NCI-H345 treated with DMSO at 0.1 percent for 48 hours (cell line): ENCODE data around the gene ISM2.
"Not testable (repeated sequence)": the region's sequence is repeated elsewhere in the genome, so short reads cannot be mapped to it uniquely, and the experiment has no call there.

Experiments used
- DNase-seq: peaks from one replicate; lab custom pipeline; 2025; ENCODE audit not compliant: unreplicated experiment; lab: John Stamatoyannopoulos, UW

Gene ISM2

DNA sequence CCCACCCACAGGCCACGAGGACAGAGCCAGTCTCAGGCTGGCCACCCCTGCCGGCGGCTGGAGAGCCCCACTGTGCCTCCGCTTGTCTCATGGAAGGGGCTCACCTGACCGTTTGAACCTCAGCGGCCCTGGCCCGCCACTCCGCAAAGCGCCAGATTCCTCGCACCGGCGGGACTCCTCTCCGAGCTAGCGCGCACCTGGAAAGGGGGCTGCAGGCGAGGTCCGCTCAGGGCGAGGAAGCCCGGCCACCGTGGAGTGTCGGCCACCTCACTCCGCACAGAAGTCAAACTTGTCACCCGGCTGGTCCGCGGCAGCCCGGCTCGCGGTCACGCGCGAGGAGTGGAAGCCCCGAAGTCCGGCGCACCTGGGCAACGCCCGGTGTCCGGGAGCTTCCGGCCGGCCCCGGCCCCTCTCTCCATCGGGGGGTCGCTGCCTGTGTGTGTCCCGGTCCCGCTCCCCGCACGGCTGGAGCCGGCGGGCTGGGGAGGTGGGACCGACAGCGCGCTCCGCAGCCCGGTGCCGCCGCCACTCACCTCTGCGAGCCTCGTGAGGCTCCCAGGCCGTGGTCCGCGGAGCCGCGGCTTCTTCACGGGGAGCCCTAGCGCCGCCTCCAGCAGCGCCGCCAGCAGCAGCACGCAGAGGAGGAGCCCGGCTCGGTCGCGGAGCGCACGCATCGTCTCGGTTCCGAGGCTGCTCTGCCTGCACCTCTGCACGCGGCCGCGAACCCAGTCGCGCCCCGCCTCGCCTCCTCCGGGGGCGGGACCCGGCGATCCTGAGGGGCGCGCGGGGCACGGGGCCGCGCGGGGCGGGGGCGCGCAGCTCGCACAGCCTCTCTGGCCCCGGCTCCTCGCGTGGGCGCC is at the start of gene ISM2:
Gene ISM2 (minus strand): TSS at position 697 of the 860 bp plus-strand sequence. CDS start 23 bp downstream, at position 674.
- DNase-seq: no peak

DNA sequence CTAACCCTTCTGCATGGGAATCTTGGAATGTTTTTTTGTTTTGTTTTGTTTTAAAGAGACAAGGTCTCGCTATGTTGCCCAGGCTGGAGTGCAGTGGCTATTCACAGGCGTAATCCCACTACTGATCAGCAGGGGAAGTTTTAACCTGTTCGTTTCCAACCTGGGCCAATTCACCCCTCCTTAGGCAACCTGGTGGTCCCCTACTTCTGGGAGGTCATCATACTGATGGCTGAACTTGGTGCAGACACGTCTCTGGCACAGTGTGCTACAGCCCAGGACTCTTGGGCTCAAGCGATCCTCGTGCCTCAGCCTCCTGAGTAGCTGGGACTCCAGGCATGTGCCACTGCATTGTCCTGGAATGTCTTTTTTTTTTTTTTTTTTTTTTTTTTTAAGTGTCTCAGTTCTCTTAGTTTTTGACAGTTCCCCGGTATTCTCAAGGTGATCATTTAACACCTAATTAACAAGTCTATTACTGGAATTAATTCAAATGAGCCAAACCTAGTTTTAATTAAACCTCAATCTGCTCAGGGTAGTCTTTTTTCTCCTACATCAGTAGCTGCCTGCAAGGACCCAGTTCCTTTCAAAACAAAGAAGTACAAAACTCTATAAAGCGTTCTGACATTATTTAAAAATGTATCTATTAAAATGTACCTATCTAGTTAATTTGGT is 49.0 kb upstream of the ISM2 start:
- DNase-seq: no peak

DNA sequence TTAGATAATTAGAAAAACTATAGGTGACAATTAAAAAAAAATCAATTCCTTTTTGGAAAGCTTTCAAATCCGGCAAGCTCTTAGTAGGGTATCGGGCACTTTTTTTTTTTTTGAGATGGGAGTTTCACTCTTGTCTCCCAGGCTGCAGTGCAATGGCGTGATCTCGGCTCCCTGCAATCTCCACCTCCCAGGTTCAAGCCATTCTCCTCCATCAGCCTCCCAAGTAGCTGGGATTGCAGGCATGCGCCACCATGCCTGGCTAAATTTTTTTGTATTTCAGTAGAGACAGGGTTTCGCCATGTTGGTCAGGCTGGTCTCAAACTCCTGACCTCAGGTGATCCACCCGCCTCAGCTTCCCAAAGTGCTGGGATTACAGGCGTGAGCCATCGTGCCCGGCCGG is 46.6 kb upstream of the ISM2 start:
- DNase-seq: not testable (repeated sequence)

DNA sequence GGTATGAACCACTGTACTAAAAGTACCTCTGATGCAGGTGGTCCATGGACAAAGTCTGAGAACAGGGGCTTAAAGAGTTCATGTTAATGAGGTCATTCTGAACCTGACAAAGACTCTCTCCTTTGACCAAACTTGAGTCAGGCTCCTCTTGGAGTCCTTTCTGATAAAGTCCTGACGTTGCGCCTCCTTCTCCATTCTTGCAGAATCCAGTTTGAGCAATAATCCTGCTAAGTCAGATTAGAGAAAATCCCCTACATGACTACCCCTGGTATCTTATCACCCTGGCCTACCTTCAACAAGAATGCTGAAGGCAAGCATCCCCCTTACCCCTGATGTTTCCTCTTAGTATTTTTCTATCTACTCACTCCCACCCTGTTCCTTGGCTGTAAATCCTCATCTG is 46.0 kb upstream of the ISM2 start:
- DNase-seq: no peak

- no peak for DNase-seq
Measured at GRCh38 chr14:77543637-77544334, 45.2 kb upstream of the ISM2 start.

DNA sequence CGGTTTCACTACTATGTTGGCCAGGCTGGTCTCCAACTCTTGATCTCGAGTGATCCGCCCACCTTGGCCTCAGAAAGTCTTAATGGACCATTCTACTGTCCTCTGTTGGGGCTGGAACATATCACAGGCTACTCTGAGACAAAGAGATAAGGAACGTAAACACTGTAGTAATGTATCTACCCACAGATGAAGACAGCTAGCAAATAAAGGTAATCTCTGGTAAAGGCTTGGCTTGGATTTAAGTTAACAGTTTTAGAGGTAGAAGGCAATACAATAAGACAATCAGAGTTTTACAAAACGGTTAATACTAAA is 44.6 kb upstream of the ISM2 start:
- no peak for DNase-seq

GRCh38 chr14:77542421-77543239 is 44.0 kb upstream of the ISM2 start:
- DNase-seq: no peak

- DNase-seq: no peak
Measured at GRCh38 chr14:77541905-77542304, 43.3 kb upstream of the ISM2 start.

DNA sequence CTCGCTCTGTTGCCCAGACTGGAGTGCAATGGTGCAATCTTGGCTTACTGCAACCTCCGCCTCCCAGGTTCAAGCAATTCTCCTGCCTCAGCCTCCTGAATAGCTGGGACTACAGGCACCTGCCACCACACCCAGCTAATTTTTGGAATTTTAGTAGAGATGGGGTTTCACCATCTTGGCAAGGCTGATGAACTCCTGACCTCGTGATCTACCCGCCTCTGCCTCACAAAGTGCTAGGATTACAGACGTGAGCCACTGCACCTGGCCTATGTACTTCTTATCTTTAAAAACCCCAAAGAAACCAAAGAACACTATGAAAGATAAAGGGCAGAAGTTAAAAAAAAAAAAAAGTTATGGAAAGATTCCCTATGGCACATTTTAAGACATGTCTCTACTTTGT is 38.3 kb upstream of the ISM2 start:
- DNase-seq: not testable (repeated sequence)

- no peak for DNase-seq
Measured at GRCh38 chr14:77531071-77531470, 32.5 kb upstream of the ISM2 start.

- no peak for DNase-seq
Measured at GRCh38 chr14:77529963-77530362, 31.3 kb upstream of the ISM2 start.

- DNase-seq: no peak
Measured at GRCh38 chr14:77529213-77529612, 30.6 kb upstream of the ISM2 start.

- not testable (repeated sequence) for DNase-seq
Measured at GRCh38 chr14:77528701-77529100, 30.1 kb upstream of the ISM2 start.

- DNase-seq: no peak
Measured at GRCh38 chr14:77526266-77526665, 27.6 kb upstream of the ISM2 start.

- no peak for DNase-seq
Measured at GRCh38 chr14:77524536-77524935, 25.9 kb upstream of the ISM2 start.

- no peak for DNase-seq
Measured at GRCh38 chr14:77523109-77523508, 24.5 kb upstream of the ISM2 start.

- no peak for DNase-seq
Measured at GRCh38 chr14:77520555-77520954, 21.9 kb upstream of the ISM2 start.

- DNase-seq: no peak
Measured at GRCh38 chr14:77516126-77516525, 17.5 kb upstream of the ISM2 start.

DNA sequence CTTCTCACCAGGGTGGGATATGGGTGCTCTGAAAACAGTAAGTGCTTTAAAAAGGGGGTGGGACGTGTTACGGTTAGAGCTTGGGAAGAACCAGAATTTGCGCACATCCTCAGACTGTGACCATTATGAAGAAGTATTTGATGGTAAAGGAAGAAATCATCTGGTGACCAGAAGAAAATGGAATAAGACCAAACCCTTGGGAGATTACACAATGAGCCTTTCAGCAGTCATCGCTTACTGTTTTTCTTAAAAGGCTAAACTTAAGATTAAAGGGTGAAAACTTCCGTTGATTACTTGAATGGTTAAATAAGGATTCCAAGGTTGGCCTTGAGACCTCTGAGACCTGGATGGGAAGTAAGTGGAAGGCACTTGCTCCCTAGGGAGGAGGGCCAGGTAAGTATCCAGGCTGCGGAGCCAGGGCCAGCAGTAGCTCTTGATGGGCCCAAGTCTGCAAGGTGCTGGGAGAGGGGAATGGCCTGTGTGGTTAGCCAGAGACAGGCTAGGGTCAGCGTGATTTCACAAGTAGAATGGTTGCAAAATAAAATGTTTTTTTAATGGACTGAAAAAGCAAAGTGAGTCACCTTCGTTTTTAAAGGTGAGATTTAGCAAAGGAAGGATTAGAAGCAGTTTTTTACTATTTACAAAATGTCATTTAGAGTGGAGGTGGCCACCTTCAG is 13.0 kb upstream of the ISM2 start:
- DNase-seq: no peak

DNA sequence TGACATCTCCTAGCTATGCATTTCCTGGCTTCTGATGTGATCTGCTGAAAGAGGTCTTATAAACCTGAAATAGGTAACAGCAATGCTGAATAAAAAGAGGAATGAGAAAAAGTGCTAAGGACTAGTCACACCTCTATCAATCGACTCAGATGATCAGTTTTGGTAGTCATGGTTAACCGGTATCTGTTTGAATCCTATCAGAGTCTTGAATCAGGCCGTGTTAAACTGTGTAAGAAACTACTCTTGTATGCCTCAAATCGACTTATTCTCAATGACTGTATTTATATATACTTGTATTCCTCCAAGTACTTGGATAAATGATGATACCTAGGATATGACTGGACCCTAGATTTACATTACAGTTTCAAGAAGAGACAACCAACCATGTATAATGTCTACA is 10.8 kb upstream of the ISM2 start:
- no peak for DNase-seq

DNA sequence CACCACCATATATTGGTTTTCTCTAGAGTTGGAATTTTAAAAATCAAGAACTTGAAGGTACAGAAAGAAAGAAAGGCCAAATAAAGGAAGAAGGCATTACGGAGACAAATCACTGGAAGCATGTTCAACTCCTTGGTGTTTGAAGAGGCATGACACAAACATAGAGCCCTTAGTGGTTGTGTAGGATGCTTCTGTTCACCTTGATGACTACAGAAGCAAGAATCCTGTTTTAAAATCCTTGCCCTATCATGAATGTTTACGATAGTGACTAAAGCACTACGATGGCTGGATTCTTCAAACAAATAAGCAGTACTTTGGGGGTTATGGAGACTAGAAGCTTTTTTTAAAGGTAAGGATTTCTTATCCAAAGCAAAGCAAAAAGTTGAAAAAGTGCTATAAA is 10.3 kb upstream of the ISM2 start:
- DNase-seq: no peak
